ENCODE measurements around the gene COQ9.
"Not testable (repeated sequence)": the region's sequence is repeated elsewhere in the genome, so short reads cannot be mapped to it uniquely, and the experiment has no call there.

- TF ChIP-seq POLR2A, CTCF (IDR thresholded peaks at IDR 0.05): not testable (repeated sequence)
These were observed 6.7 kb upstream of the COQ9 start for GRCh38 chr16:57440551-57440950.
